Measurements from ENCODE around the gene PEX6. TPM values are rescaled to one million over a fixed set of nuclear protein-coding genes. Genes with fewer than 3 reads are reported as not detected.

PEX6 gene
- total and polyA plus RNA-seq, 2 of the 13 experiments (the other 11 are each of a cell fraction or from before 2014, with no cell fraction given), result 5.1 to 6.7 TPM

- TF ChIP-seq HOXA7 (CRISPR knock-in tag; IDR thresholded peaks at IDR 0.05), result no peak
- TF ChIP-seq ATF1 (CRISPR knock-in tag; IDR thresholded peaks at IDR 0.05), result peak; percentile 61; the same call in 1 of the 2 replicates
- TF ChIP-seq ZNF484 (CRISPR knock-in tag; IDR thresholded peaks at IDR 0.05; ENCODE audit: borderline replicate concordance, low read depth), result no peak; the same call in 1 of the 2 replicates
- 0 out of 2 replicates have a peak, but pooled peaks have one; percentile 43 for TF ChIP-seq ETV5 (CRISPR knock-in tag; IDR thresholded peaks at IDR 0.05; ENCODE audit: borderline replicate concordance)
- peak; percentile 67; the same call in 1 of the 2 replicates for TF ChIP-seq ZNF256 (CRISPR knock-in tag; conservative IDR thresholded peaks at IDR 0.05)
- TF ChIP-seq MAFG (CRISPR knock-in tag; IDR thresholded peaks at IDR 0.05), result no peak
- no peak for TF ChIP-seq ZNF3 (CRISPR knock-in tag; IDR thresholded peaks at IDR 0.05)
- peak; percentile 56; the same call in 1 of the 2 replicates for TF ChIP-seq KDM5A (IDR thresholded peaks at IDR 0.05; ENCODE audit: borderline replicate concordance, low read length)
- no peak for TF ChIP-seq MTA1 (CRISPR knock-in tag; IDR thresholded peaks at IDR 0.05; ENCODE audit: borderline replicate concordance)
- TF ChIP-seq FIP1L1 (IDR thresholded peaks at IDR 0.05; ENCODE audit: borderline replicate concordance, insufficient read depth, low read depth, low read length), result no peak
- no peak for TF ChIP-seq ZBTB1 (CRISPR knock-in tag; IDR thresholded peaks at IDR 0.05; ENCODE audit: borderline replicate concordance)
- TF ChIP-seq XRCC5 (optimal IDR thresholded peaks at IDR 0.05; ENCODE audit: low read length), result peak; percentile 78
- no peak for TF ChIP-seq ETS1 (CRISPR knock-in tag; IDR thresholded peaks at IDR 0.05)
- TF ChIP-seq SALL2 (CRISPR knock-in tag; IDR thresholded peaks at IDR 0.05), result peak; percentile 65; the same call in 1 of the 2 replicates
- TF ChIP-seq, protein P1, sequence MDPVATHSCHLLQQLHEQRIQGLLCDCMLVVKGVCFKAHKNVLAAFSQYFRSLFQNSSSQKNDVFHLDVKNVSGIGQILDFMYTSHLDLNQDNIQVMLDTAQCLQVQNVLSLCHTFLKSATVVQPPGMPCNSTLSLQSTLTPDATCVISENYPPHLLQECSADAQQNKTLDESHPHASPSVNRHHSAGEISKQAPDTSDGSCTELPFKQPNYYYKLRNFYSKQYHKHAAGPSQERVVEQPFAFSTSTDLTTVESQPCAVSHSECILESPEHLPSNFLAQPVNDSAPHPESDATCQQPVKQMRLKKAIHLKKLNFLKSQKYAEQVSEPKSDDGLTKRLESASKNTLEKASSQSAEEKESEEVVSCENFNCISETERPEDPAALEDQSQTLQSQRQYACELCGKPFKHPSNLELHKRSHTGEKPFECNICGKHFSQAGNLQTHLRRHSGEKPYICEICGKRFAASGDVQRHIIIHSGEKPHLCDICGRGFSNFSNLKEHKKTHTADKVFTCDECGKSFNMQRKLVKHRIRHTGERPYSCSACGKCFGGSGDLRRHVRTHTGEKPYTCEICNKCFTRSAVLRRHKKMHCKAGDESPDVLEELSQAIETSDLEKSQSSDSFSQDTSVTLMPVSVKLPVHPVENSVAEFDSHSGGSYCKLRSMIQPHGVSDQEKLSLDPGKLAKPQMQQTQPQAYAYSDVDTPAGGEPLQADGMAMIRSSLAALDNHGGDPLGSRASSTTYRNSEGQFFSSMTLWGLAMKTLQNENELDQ (CRISPR knock-in tag; IDR thresholded peaks at IDR 0.05; ENCODE audit: borderline replicate concordance), result no peak
- TF ChIP-seq ARNT (IDR thresholded peaks at IDR 0.05), result no peak
- TF ChIP-seq PAX8 (CRISPR knock-in tag; IDR thresholded peaks at IDR 0.05; ENCODE audit: borderline replicate concordance), result 0 out of 2 replicates have a peak, but pooled peaks have one; percentile 19
- no peak for TF ChIP-seq SRSF9 (IDR thresholded peaks at IDR 0.05; ENCODE audit: borderline replicate concordance, insufficient read depth, low read depth, low read length, poor library complexity, severe bottlenecking)
- TF ChIP-seq TEAD2 (CRISPR knock-in tag; IDR thresholded peaks at IDR 0.05), result no peak
- TF ChIP-seq, protein P2, sequence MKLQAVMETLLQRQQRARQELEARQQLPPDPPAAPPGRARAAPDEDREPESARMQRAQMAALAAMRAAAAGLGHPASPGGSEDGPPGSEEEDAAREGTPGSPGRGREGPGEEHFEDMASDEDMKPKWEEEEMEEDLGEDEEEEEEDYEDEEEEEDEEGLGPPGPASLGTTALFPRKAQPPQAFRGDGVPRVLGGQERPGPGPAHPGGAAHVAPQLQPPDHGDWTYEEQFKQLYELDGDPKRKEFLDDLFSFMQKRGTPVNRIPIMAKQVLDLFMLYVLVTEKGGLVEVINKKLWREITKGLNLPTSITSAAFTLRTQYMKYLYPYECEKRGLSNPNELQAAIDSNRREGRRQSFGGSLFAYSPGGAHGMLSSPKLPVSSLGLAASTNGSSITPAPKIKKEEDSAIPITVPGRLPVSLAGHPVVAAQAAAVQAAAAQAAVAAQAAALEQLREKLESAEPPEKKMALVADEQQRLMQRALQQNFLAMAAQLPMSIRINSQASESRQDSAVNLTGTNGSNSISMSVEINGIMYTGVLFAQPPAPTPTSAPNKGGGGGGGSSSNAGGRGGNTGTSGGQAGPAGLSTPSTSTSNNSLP (IDR thresholded peaks at IDR 0.05; ENCODE audit: low read depth, low read length), result no peak
- peak; percentile 12; the same call in 1 of the 2 replicates for TF ChIP-seq SIX1 (CRISPR knock-in tag; IDR thresholded peaks at IDR 0.05; ENCODE audit: borderline replicate concordance)
- peak; percentile 17; the same call in 1 of the 2 replicates for TF ChIP-seq HDAC2 (CRISPR knock-in tag; IDR thresholded peaks at IDR 0.05)
- no peak for TF ChIP-seq SMARCC2 (IDR thresholded peaks at IDR 0.05)
- TF ChIP-seq KDM1A (CRISPR knock-in tag; IDR thresholded peaks at IDR 0.05), result no peak
- no peak for TF ChIP-seq EZH2 (conservative IDR thresholded peaks at IDR 0.05; ENCODE audit: low read depth, low read length)
- no peak; the same call in 1 of the 2 replicates for TF ChIP-seq GATAD1 (CRISPR knock-in tag; IDR thresholded peaks at IDR 0.05)
Measured at GRCh38 chr6:42984001-42984923, 5.3 kb upstream of the PEX6 start, which contains the start of gene PPP2R5D (continued).

Measured in HepG2 (cell line).